HG03354 (cell line): Measurements from ENCODE around the gene TMEM38B.
"Not testable (repeated sequence)": the region's sequence is repeated elsewhere in the genome, so short reads cannot be mapped to it uniquely, and the experiment has no call there.

Experiments
- ATAC-seq: cut with Tn5 transposase; IDR thresholded peaks from one replicate; pipeline ENCODE4 v1.9.1; 2021; ENCODE audit warnings: mild to moderate bottlenecking; ENCODE audit not compliant: unreplicated experiment, poor library complexity, severe bottlenecking

Gene TMEM38B

GRCh38 chr9:105712773-105713172, 18.4 kb downstream of the TMEM38B start:
- no peak for ATAC-seq

DNA sequence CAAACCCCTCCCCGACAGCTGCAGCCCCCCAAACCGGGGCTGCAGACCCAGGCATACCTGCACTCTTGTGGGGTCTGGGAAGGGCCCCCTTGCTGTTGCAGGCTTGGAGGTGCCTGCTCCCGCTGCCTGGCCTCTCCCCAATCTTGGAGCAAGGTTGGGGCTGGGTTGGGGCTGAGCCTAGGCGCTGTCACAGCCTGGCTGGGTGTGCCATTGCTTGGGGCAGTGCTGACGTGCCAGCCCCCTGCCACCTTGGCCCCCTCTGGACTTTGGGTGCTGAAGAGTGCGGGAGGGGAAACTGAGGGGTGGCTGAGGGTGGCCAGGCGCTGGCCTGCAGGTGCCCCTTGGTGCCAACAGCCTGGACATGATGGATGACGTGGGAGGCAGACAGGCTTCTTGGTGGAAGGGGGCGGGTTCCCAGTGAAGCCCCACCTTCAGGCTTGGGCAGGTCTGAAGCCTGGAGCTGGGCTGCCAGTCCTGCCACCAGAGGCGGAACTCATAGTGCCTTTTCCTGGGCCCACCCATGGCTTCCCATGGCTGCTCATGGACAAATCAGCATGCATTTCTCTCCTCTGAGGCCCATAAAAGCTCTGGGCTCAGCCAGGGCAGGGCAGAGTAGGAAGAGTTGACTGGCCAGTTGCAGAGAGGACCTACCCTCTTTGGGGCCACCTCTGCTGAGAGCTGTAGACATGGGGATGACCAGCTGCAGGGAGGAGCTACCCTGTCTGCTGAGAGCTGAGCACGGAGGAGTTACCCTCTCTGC, 19.1 kb downstream of the TMEM38B start:
- no peak for ATAC-seq

- ATAC-seq = no peak
These were observed 19.6 kb downstream of the TMEM38B start for GRCh38 chr9:105714020-105714331.

DNA sequence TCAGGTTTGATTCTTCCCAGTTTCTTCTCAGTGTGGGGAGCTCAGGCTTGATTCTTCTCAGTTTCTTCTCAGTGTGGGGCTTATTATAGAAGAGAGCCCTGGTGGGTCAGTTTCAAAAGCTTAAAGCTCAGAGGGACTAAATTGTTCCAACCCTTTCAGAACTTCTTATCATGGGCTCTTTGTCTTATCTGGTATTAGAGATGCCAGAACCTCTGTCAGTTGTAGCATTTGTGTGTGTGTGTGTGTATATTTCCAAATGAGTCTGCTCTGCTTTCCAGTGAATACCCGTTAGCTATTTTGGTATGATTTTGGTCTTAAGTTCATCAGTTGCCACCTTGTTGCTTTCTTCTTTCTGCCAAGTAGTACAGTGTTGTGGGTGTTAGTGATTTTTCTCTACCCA, 21.8 kb downstream of the TMEM38B start:
- no peak for ATAC-seq

DNA sequence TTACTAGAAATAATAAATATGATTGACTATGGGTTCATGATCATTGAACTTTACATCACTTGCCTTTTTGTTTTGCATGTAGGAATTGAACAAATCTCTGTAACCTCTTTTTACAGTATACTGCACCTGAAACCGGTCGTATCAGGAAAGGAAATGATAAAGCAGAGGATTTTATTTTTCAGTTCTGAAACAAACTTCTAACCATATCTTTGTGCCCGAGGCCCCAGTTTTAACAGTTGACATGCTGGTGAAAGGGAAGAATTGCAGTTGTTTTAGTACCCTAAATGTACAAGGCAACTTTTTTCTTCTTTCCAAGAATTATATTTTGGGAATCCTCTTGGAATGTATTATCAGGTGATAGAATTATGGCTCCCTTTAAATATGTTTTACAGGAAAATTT, 27.8 kb downstream of the TMEM38B start:
- ATAC-seq = no peak

DNA sequence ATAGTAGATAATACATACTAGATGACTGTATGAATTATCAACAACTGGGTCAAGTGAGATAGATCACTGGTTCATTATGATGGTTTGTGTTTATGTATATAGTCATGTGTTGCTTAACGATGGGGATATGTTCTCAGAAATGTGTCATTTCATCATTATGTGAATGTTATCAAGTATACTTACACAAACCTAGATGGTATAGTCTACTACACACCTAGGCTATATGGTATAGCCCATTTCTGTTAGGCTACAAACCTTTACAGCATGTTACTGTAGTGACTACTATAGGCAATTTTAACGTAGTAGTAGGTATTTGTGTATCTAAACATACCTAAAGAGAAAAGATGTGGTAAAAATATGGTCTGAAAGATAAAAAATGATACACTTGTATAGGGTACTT, 31.0 kb downstream of the TMEM38B start:
- no peak for ATAC-seq

DNA sequence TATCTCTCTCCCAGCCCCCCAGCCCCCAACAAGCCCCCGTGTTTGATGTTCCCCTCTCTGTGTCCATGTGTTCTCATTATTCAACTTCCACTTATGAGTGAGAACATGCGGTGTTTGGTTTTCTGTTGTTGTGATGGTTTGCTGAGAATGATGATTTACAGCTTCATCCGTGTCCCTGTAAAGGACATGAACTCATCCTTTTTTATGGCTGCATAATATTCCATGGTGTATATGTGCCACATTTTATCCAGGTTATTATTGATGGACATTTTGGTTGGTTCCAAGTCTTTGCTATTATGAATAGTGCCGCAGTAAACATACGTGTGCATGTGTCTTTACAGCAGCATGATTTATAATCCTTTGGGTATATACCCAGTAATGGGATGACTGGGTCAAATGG, 33.9 kb downstream of the TMEM38B start:
- not testable (repeated sequence) for ATAC-seq

- not testable (repeated sequence) for ATAC-seq
These were observed 37.1 kb downstream of the TMEM38B start for GRCh38 chr9:105731420-105731819.

DNA sequence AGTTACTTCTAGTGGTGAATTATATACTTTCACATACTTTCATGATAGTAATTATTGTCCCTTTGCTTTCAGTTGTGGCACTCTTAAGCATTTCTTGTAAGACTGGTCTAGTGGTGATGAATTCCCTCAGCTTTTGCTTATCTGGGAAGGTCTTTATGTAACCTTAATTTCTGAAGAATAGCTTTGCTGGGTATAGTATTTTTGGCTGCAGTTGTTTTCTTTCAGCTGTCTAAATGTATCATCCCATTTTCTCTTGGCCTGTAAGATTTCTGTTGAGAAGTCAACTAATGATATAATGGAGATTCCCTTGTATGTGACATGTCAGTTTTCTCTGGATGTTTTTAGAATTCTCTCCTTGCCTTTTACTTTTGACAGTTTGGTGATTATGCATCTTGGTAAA, 41.0 kb downstream of the TMEM38B start:
- ATAC-seq = no peak

GRCh38 chr9:105737205-105737604, 42.9 kb downstream of the TMEM38B start:
- no peak for ATAC-seq

DNA sequence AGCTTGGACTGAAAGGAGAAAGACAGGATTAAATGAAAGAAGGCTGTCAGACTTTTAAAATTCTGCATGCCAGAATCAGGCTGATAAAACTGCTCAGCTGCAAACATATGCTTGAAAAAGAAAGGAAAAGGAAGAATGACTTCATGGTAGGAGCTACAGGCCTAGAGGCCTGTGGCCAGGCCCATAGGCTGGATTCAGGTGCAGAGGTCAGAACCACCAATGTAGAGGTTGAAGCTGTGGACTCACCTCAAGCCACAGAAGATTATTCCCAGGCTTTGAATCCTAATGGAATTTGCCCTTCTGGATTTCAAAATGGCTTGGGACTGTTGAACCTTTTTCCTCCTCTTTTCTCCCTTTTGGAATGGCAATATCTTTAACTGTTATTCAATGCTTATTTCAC, 47.7 kb downstream of the TMEM38B start:
- ATAC-seq = no peak

GRCh38 chr9:105747325-105747724, 53.0 kb downstream of the TMEM38B start:
- not testable (repeated sequence) for ATAC-seq

GRCh38 chr9:105751761-105752160, 57.4 kb downstream of the TMEM38B start:
- no peak for ATAC-seq

GRCh38 chr9:105757496-105758251, 63.3 kb downstream of the TMEM38B start:
- no peak for ATAC-seq

DNA sequence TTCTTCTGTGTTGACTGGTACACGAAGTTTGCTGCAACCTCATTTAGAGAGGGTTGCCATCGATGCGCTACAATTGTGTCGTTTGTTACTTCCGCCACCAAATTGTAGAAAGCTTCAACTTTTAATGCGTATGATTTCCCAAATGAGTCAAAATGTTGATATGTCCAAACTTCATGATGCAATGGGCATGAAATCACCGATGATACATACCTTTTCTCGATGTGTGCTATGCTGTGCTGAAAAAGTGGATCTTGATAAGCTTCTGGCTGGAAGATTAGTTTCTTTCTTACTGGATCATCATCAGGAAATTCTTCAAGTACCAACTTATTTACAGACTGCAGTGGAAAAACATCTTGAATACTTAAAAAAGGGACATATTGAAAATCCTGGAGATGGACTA, 65.7 kb downstream of the TMEM38B start:
- ATAC-seq = no peak

- ATAC-seq = not testable (repeated sequence)
These were observed 88.5 kb downstream of the TMEM38B start for GRCh38 chr9:105782561-105783494.

DNA sequence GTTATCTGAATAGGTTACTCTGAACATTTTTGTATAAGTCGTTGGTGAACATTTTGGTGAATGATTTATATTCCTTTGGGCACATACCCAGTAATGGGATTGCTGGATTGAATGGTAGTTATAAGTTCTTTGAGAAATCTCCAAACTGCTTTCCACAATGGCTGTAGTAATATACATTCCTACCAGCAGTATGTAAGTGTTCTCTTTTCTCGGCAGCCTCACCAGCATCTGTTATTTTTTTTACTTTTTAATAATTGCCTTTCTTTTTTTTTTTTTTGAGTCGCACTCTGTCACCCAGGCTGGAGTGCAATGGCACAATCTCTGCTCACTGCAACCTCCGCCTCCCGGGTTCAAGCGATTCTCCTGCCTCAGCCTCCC, 89.1 kb downstream of the TMEM38B start:
- not testable (repeated sequence) for ATAC-seq

DNA sequence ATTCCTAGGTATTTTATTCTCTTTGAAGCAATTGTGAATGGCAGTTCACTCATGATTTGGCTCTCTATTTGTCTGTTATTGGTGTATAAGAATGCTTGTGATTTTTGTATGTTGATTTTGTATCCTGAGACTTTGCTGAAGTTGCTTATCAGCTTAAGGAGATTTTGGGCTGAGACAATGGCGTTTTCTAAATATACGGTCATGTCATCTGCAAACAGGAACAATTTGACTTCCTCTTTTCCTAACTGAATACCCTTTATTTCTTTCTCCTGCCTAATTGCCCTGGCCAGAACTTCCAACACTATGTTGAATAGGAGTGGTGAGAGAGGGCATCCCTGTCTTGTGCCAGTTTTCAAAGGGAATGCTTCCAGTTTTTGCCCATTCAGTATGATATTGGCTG, 92.5 kb downstream of the TMEM38B start:
- not testable (repeated sequence) for ATAC-seq

DNA sequence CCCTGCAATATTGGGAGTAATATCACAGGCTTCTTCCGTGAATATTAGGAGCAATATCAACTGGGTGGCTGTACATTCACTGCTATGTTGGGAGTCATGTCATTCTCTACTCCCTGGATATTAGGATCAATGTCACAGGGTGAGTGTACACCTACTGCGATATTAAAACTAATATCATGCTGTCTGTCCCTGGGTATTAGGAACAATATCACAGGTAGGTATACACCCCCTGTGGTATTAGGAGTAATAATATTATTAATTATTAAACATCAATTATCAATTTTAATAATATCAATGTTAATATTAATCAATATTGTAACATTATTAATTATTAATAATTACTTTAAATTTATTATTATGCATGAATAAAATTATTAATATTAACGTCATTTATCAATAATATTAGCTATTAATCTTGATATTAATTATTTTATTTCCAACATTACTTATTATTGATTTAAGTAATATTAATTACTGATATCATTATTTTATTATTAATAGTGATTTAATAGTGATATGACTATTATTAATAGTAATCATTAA, 121.9 kb downstream of the TMEM38B start:
- ATAC-seq = no peak

GRCh38 chr9:105816981-105817380, 122.6 kb downstream of the TMEM38B start:
- ATAC-seq = no peak
